Transverse colon (tissue), 4 donors: ENCODE results near the gene TREM2. TPM values are rescaled to one million over a fixed set of nuclear protein-coding genes. Genes with fewer than 3 reads are reported as not detected.
A peak's percentile ranks its signal among the peaks of the same experiment; 100 is the strongest.

Experiments
- DNase-seq: peaks from one replicate; pipeline ENCODE4 v3.0.0-alpha.2; 2019
- H3K27ac ChIP-seq, 4 donors: fragments of 200-600 bp; sonication (generic); 2 replicates each; pipeline ENCODE4 v1.5.1; 2016 to 2018; ENCODE audit warnings: inconsistent platforms in 4 of 4
- H3K27me3 ChIP-seq: fragments of 200-600 bp; sonication (generic); 2 replicates; pipeline ENCODE4 v1.5.1; 2017; ENCODE audit warnings: inconsistent platforms
- H3K36me3 ChIP-seq, 4 donors: fragments of 200-600 bp; sonication (generic); 2 replicates each; pipeline ENCODE4 v1.5.1; 2017 to 2019; ENCODE audit warnings: inconsistent platforms in 4 of 4
- H3K4me1 ChIP-seq, 4 donors: fragments of 200-600 bp; sonication (generic); 2 replicates each; pipeline ENCODE4 v1.5.1; 2017 to 2020; ENCODE audit warnings: inconsistent platforms in 4 of 4
- H3K4me3 ChIP-seq, 4 donors: fragments of 200-600 bp; sonication (generic); 1 replicate in 1 of 4; 2 replicates in 3 of 4; pipeline versions ENCODE4 v1.5.1 to v1.6.1; 2017 to 2019; ENCODE audit warnings: inconsistent platforms in 4 of 4
- H3K9me3 ChIP-seq, 2 donors: fragments of 200-600 bp; sonication (generic); 2 replicates each; pipeline ENCODE4 v1.5.1; 2017 to 2019; ENCODE audit warnings: inconsistent platforms in 2 of 2
- EP300 ChIP-seq: sonication (generic); formaldehyde crosslinking; IDR thresholded peaks from one replicate; pipeline ENCODE4 v1.6.1; 2017; ENCODE audit warnings: antibody characterized with exemption, low read depth
- POLR2A ChIP-seq: fragments of 450-650 bp; IDR thresholded peaks from one replicate; pipeline ENCODE4 v1.6.1; 2016; ENCODE audit warnings: antibody characterized with exemption, mild to moderate bottlenecking, moderate library complexity
- POLR2AphosphoS5 ChIP-seq, 3 donors: sonication (generic); formaldehyde crosslinking; IDR thresholded peaks; one replicate each; pipeline ENCODE4 v1.6.1; 2016; ENCODE audit warnings: antibody characterized with exemption in 3 of 3
- WGBS, 2 donors: methylation state at CpG; one replicate each; pipeline ENCODE4 v1.1.5; 2018; ENCODE audit warnings: low coverage in 1 of 2; 5-methylcytosine and 5-hydroxymethylcytosine counted together
- in situ Hi-C, 4 donors: fragments of 200-750 bp; cut with MboI; loops; one replicate each; pipeline versions ENCODE4 v1.15.0 to v1.15.1; 2017; ENCODE audit warnings: low sequenced_read_pairs in 3 of 4, low pct_ligation_motif_present in 1 of 4, low pct_unique_long_range_greater_than_20kb in 1 of 4
- intact Hi-C: fragments of 100-400 bp; cut with DNase I; formaldehyde crosslinking; loops from one replicate; pipeline ENCODE4 v1.15.1; 2023; ENCODE audit warnings: low total_unique reads
- total RNA-seq, 4 donors: library from RNA; depleted of rRNA; stranded (reverse); fragments of >200 nt; gene quantifications; one replicate each; pipeline ENCODE4 v1.1.0, GENCODE V29; 2016
- TF ChIP-seq, protein P1 (sequence below), 5 experiments: fragments of 200-600 bp in 3 of 5; fragments of 450-650 bp in 2 of 5; sonication (generic) in 3 of 5; IDR thresholded peaks; 1 replicate in 2 of 5; 2 replicates in 3 of 5; pipeline ENCODE4 v1.5.1; 2016 to 2017; ENCODE audit warnings: antibody characterized with exemption in 5 of 5, inconsistent platforms in 3 of 5, mild to moderate bottlenecking in 2 of 5, moderate library complexity in 1 of 5

Gene TREM2
- total RNA-seq, 4 donors from 2014 or later, result 1.5 TPM; not detected in 3

DNA sequence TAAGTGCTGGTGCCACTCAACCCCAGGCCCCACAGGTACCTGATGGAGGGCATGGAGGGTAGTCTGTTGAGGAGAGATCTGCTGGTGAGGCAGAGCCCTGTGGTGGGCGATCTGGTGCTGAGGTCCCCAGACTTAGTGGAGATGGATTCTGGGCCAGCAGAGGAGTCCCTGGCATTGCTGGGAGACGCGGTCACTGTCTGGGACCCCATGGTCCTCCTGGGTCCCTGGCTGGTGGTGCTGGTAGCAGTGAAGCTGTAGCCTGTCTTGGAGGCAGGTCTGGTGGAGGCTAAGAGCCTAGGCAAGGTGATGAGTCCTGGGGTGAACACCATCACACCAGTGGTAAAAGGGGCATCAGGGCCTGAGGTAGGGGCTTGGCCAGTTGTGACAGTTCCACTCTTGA lies 31.5 kb upstream of the TREM2 start:
- TF ChIP-seq POLR2AphosphoS5 (IDR thresholded peaks at IDR 0.05), result no peak
- no peak for TF ChIP-seq POLR2A
- TF ChIP-seq EP300, result no peak
- TF ChIP-seq, protein P1, sequence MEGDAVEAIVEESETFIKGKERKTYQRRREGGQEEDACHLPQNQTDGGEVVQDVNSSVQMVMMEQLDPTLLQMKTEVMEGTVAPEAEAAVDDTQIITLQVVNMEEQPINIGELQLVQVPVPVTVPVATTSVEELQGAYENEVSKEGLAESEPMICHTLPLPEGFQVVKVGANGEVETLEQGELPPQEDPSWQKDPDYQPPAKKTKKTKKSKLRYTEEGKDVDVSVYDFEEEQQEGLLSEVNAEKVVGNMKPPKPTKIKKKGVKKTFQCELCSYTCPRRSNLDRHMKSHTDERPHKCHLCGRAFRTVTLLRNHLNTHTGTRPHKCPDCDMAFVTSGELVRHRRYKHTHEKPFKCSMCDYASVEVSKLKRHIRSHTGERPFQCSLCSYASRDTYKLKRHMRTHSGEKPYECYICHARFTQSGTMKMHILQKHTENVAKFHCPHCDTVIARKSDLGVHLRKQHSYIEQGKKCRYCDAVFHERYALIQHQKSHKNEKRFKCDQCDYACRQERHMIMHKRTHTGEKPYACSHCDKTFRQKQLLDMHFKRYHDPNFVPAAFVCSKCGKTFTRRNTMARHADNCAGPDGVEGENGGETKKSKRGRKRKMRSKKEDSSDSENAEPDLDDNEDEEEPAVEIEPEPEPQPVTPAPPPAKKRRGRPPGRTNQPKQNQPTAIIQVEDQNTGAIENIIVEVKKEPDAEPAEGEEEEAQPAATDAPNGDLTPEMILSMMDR (IDR thresholded peaks at IDR 0.05), result no peak
- Histone ChIP-seq H3K9me3 (no peaks in the 10 kb centered on the region), H3K36me3 (no peaks in the 10 kb centered on the region), H3K27me3 (no peaks in the 10 kb centered on the region), H3K27ac (no peak overlapping the region), H3K4me1 (no peaks in the 10 kb centered on the region), H3K4me3 (no peak overlapping the region)
- intact Hi-C loops (no loop called here), in situ Hi-C loops (no loop called here)
- 94% methylated on average over 3 of the region's 3 CpGs; no CpG with 5 or more reads in 1 of the 2 donors for WGBS, 2 donors
- no peak for DNase-seq

DNA sequence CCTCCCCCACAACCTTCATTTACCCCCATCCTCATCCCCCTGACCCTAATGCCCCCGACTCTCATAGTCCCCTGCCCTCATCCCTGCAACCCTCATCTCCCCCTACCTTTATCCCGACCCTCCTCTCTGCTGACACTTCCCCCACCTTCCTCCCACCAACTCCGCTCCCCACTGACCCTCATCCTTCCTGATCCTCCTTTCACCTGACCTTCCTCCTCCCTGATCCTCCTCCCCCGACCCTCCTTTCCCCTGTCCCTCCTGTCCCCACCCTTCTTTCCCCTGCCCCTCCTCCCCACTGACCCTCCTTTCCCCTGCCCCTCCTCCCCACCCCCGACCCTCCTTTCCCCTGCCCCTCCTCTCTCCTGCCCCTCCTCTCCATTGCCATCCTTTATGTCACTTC lies 31.0 kb upstream of the TREM2 start:
- intact Hi-C loops, result no loop called here

GRCh38 chr6:41193171-41193734 lies 30.3 kb upstream of the TREM2 start:
- Histone ChIP-seq H3K36me3 (no peaks in the 10 kb centered on the region), H3K27ac (no peak overlapping the region), H3K9me3 (no peaks in the 10 kb centered on the region), H3K27me3 (no peaks in the 10 kb centered on the region), H3K4me3 (no peak overlapping the region), H3K4me1 (no peaks in the 10 kb centered on the region)
- WGBS, 2 donors, result 67 to 73% methylated on average over 4 to 5 of the region's 5 CpGs
- DNase-seq, result no peak
- in situ Hi-C loops (no loop called here), intact Hi-C loops (no loop called here)
- TF ChIP-seq POLR2AphosphoS5 (IDR thresholded peaks at IDR 0.05) (no peak), POLR2A (no peak), EP300 (no peak)
- TF ChIP-seq, protein P1 (IDR thresholded peaks at IDR 0.05), result no peak

More for the DNA sequence above, 31.0 kb upstream of the TREM2 start:
- H3K27me3 ChIP-seq, result no peaks in the 10 kb centered on the region
- in situ Hi-C loops, result no loop called here
- H3K27ac ChIP-seq, result no peak overlapping the region
- no peak overlapping the region for H3K4me3 ChIP-seq
- DNase-seq, result no peak
- H3K4me1 ChIP-seq, result no peaks in the 10 kb centered on the region
- no peaks in the 10 kb centered on the region for H3K9me3 ChIP-seq
- no peak for TF ChIP-seq POLR2AphosphoS5 (IDR thresholded peaks at IDR 0.05)
- WGBS, 2 donors, result 50 to 61% methylated on average over 4 to 5 of the region's 5 CpGs
- H3K36me3 ChIP-seq, result no peaks in the 10 kb centered on the region

GRCh38 chr6:41191569-41191968 lies 28.7 kb upstream of the TREM2 start:
- WGBS, 2 donors, result 16% methylated on average over 5 of the region's 6 CpGs; no CpG with 5 or more reads in 1 of the 2 donors
- no peaks in the 10 kb centered on the region for H3K27me3 ChIP-seq
- intact Hi-C loops, result no loop called here

More at GRCh38 chr6:41191569-41191968, 28.7 kb upstream of the TREM2 start:
- in situ Hi-C loops, result no loop called here
- H3K9me3 ChIP-seq, result no peaks in the 10 kb centered on the region
- TF ChIP-seq, protein P1 (IDR thresholded peaks at IDR 0.05), result peak in 1 of 5 experiments; percentile 26
- TF ChIP-seq POLR2AphosphoS5 (IDR thresholded peaks at IDR 0.05), result no peak
- no peak overlapping the region for H3K4me3 ChIP-seq
- H3K27ac ChIP-seq, result no peak overlapping the region
- H3K36me3 ChIP-seq, result no peaks in the 10 kb centered on the region
- DNase-seq, result peak; percentile 15
- H3K4me1 ChIP-seq, result no peaks in the 10 kb centered on the region
